ENCODE results near the gene MEGF11.
A peak's percentile ranks its signal among the peaks of the same experiment; 100 is the strongest.

Gene MEGF11

DNA sequence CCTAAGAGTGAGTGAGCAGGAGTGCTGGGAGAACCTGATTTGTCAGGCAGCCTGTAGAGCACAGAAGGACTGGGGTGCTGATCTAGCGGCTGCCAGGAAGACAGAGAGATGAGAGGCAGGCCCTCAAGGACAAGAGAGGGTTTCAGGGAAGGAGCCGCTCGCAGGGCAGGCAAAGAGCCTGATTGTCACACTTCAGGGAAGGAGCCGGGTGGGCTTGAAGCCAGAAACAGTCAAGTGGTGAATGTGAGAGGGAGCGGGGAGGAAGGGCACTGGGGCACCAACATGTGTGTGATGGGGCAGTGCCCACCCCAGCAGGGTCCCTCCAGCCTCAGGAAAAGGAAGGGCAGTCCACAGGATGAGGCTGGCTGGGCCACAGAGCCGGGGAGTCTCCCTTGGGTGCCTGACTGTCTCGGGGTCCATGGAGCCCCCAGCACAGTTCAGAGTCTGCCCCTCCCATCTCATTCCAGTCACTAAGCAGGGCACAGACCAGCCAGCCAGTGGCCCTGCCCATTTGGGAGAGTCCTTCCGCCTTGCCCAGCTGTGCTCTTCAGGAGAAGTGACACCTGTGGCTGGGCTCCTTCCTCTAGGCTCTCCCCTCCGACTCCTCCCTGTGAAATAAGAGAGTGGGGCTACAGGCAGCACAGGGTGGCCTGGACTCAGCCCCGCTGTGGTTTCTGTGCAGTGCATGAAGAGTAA is 235.6 kb downstream of the MEGF11 start:
- H3K27ac ChIP-seq (ENCODE audit: extremely low read depth, low read depth, low read length) = no peak overlapping the region
- TF ChIP-seq ZNF658 (tag by site-specific recombination; IDR thresholded peaks at IDR 0.05) = no peak
- no peak for TF ChIP-seq ZNF560 (tag by site-specific recombination; IDR thresholded peaks at IDR 0.05; ENCODE audit: borderline replicate concordance)
- no peak for TF ChIP-seq ZNF600 (tag by site-specific recombination; IDR thresholded peaks at IDR 0.05)
- TF ChIP-seq SCRT1 (tag by site-specific recombination; IDR thresholded peaks at IDR 0.05; ENCODE audit: borderline replicate concordance) = 0 out of 2 replicates have a peak, but pooled peaks have one; percentile 54
- no peak for TF ChIP-seq ZNF350 (tag by site-specific recombination; IDR thresholded peaks at IDR 0.05)
- TF ChIP-seq ZNF677 (tag by site-specific recombination; IDR thresholded peaks at IDR 0.05) = no peak
- TF ChIP-seq ZNF521 (tag by site-specific recombination; IDR thresholded peaks at IDR 0.05) = no peak
- TF ChIP-seq SCRT2 (tag by site-specific recombination; IDR thresholded peaks at IDR 0.05) = peak; percentile 76
- no peak for TF ChIP-seq ZFP3 (tag by site-specific recombination; IDR thresholded peaks at IDR 0.05; ENCODE audit: low read depth)
- TF ChIP-seq ZSCAN16 (tag by site-specific recombination; IDR thresholded peaks at IDR 0.05) = no peak
- TF ChIP-seq ZNF768 (tag by site-specific recombination; IDR thresholded peaks at IDR 0.05) = no peak
- no peak for TF ChIP-seq ZNF335 (tag by site-specific recombination; conservative IDR thresholded peaks at IDR 0.05)
- TF ChIP-seq ZNF112 (tag by site-specific recombination; IDR thresholded peaks at IDR 0.05) = no peak
- TF ChIP-seq ZNF843 (tag by site-specific recombination; IDR thresholded peaks at IDR 0.05) = no peak
- TF ChIP-seq ZNF157 (tag by site-specific recombination; IDR thresholded peaks at IDR 0.05) = no peak
- TF ChIP-seq, protein P1, sequence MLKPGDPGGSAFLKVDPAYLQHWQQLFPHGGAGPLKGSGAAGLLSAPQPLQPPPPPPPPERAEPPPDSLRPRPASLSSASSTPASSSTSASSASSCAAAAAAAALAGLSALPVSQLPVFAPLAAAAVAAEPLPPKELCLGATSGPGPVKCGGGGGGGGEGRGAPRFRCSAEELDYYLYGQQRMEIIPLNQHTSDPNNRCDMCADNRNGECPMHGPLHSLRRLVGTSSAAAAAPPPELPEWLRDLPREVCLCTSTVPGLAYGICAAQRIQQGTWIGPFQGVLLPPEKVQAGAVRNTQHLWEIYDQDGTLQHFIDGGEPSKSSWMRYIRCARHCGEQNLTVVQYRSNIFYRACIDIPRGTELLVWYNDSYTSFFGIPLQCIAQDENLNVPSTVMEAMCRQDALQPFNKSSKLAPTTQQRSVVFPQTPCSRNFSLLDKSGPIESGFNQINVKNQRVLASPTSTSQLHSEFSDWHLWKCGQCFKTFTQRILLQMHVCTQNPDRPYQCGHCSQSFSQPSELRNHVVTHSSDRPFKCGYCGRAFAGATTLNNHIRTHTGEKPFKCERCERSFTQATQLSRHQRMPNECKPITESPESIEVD (tag by site-specific recombination; IDR thresholded peaks at IDR 0.05) = no peak
- H3K9me3 ChIP-seq (ENCODE audit: control insufficient read depth, insufficient read depth, low read depth, low read length) = no peaks in the 10 kb centered on the region
- ChIA-PET CTCF (no interaction called here), POLR2A (no interaction called here)
- no peaks in the 10 kb centered on the region for H3K4me1 ChIP-seq (ENCODE audit: control insufficient read depth, insufficient read depth, low read length)
- H3K4me3 ChIP-seq (ENCODE audit: low read depth, low read length) = no peak overlapping the region
- no peaks in the 10 kb centered on the region for H3K36me3 ChIP-seq (ENCODE audit: control insufficient read depth in 2 of 2, insufficient read depth in 1 of 2, low read length in 2 of 2)

GRCh38 chr15:66017000-66017399 is 236.6 kb downstream of the MEGF11 start:
- H3K27ac ChIP-seq (ENCODE audit: extremely low read depth, low read depth, low read length) = no peak overlapping the region
- H3K9me3 ChIP-seq (ENCODE audit: control insufficient read depth, insufficient read depth, low read depth, low read length) = no peaks in the 10 kb centered on the region
- ChIA-PET POLR2A (no interaction called here), CTCF (interaction anchor here (1.2 kb wide), 1 partner anchor 68 kb away, joined by 5 read pairs; no protein-coding TSS in a partner anchor)
- 0 out of 2 replicates have a peak, but pooled peaks have one; percentile 17 for TF ChIP-seq ZNF664 (tag by site-specific recombination; IDR thresholded peaks at IDR 0.05)
- TF ChIP-seq ZNF335 (tag by site-specific recombination; conservative IDR thresholded peaks at IDR 0.05) = 0 out of 2 replicates have a peak, but pooled peaks have one; percentile 14
- no peak for TF ChIP-seq FEZF1 (tag by site-specific recombination; IDR thresholded peaks at IDR 0.05)
- H3K4me1 ChIP-seq (ENCODE audit: control insufficient read depth, insufficient read depth, low read length) = no peaks in the 10 kb centered on the region
- no peaks in the 10 kb centered on the region for H3K36me3 ChIP-seq (ENCODE audit: control insufficient read depth in 2 of 2, insufficient read depth in 1 of 2, low read length in 2 of 2)
- H3K4me3 ChIP-seq (ENCODE audit: low read depth, low read length) = no peak overlapping the region

DNA sequence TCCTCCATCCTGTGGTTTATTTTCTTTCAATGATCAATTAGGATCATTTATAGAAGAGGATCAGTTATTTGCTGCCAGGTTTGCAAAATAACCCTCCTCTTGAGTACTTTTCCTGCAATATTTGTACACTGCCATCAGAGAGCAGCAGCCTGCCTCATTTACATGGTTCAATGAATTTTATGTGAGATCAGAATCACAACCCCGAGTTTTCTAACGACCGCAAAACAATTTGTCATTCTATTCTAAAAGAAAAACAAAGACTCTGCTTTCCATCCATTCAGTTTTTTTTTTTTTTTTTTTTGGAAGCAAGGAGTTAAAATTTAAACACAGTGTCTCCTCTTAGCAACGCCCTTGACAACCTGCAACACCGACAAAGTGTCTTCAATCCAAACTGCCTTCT is 237.4 kb downstream of the MEGF11 start:
- Histone ChIP-seq H3K4me1 (ENCODE audit: control insufficient read depth, insufficient read depth, low read length) (no peaks in the 10 kb centered on the region), H3K36me3 (ENCODE audit: control insufficient read depth in 2 of 2, insufficient read depth in 1 of 2, low read length in 2 of 2) (no peaks in the 10 kb centered on the region), H3K27ac (ENCODE audit: extremely low read depth, low read depth, low read length) (no peak overlapping the region), H3K4me3 (ENCODE audit: low read depth, low read length) (no peak overlapping the region), H3K9me3 (ENCODE audit: control insufficient read depth, insufficient read depth, low read depth, low read length) (no peaks in the 10 kb centered on the region)
- POLR2A ChIA-PET = no interaction called here
- TF ChIP-seq BCL11B (tag by site-specific recombination; IDR thresholded peaks at IDR 0.05; ENCODE audit: low read depth) (no peak), OVOL3 (tag by site-specific recombination; IDR thresholded peaks at IDR 0.05) (no peak), ZBTB49 (tag by site-specific recombination; IDR thresholded peaks at IDR 0.05; ENCODE audit: low read depth) (no peak), ZNF133 (tag by site-specific recombination; IDR thresholded peaks at IDR 0.05) (no peak), ATF2 (tag by site-specific recombination; IDR thresholded peaks at IDR 0.05; ENCODE audit: low read depth) (no peak)
- TF ChIP-seq, protein P2, sequence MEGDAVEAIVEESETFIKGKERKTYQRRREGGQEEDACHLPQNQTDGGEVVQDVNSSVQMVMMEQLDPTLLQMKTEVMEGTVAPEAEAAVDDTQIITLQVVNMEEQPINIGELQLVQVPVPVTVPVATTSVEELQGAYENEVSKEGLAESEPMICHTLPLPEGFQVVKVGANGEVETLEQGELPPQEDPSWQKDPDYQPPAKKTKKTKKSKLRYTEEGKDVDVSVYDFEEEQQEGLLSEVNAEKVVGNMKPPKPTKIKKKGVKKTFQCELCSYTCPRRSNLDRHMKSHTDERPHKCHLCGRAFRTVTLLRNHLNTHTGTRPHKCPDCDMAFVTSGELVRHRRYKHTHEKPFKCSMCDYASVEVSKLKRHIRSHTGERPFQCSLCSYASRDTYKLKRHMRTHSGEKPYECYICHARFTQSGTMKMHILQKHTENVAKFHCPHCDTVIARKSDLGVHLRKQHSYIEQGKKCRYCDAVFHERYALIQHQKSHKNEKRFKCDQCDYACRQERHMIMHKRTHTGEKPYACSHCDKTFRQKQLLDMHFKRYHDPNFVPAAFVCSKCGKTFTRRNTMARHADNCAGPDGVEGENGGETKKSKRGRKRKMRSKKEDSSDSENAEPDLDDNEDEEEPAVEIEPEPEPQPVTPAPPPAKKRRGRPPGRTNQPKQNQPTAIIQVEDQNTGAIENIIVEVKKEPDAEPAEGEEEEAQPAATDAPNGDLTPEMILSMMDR (tag by site-specific recombination; IDR thresholded peaks at IDR 0.05) = no peak
- CTCF ChIA-PET = interaction anchor here (0.6 to 1.2 kb wide), 2 partner anchors 47 to 69 kb away, joined by 3 to 5 read pairs; no protein-coding TSS in a partner anchor
